GM19239 (cell line): ENCODE results near the gene GRID1.
"Not testable (repeated sequence)": the region's sequence is repeated elsewhere in the genome, so short reads cannot be mapped to it uniquely, and the experiment has no call there.

ENCODE experiments used
- DNase-seq: peaks from one replicate; pipeline ENCODE4 v3.0.0; 2011; ENCODE audit warnings: low spot score; ENCODE audit not compliant: insufficient read length
- FAIRE-seq: peaks from 2 replicates; lab custom pipeline; 2011; peaks lifted over from hg19 to GRCh38; lab: Jason Lieb, UNC

Gene GRID1

DNA sequence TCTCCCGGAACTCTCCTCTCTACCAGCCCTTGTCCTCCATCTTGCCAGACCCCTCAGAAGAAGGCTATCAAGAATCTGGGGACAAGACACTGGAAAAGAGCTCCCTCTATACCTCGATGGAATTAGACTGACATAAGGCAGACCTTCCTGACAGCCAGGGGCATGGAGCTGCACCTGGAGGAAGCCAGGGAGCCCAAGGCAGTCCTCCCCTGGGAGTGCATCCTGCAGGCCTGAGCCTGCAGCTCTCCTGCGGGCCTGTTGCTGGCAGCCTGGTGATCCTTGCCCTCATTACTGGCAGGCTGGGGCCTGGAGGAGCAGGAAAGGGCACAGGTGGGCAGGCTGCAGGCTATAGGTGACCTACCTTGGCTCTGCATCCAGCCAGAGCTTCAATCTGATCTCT, 323.4 kb downstream of the GRID1 start:
- DNase-seq = no peak
- FAIRE-seq = no peak

DNA sequence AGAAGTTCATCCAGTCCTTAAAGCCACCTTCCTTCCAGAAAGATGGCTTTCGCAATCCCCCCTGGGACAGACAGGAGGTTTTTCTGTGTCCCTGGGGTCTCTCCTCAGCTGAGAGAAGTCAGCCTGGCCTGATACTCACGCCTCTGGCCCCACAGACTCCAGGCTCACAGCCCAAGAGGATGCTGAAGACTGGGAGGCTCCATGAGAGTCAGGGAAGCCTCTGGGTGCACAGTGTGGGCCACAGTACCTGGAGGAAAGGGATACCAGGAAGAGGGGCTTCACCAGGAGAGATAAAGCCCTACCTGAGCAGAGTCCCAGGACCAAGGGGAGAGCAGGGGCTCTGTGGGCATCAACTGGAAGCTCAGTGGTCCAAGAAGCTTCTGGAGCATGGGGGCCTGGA, 324.4 kb downstream of the GRID1 start:
- FAIRE-seq = no peak

DNA sequence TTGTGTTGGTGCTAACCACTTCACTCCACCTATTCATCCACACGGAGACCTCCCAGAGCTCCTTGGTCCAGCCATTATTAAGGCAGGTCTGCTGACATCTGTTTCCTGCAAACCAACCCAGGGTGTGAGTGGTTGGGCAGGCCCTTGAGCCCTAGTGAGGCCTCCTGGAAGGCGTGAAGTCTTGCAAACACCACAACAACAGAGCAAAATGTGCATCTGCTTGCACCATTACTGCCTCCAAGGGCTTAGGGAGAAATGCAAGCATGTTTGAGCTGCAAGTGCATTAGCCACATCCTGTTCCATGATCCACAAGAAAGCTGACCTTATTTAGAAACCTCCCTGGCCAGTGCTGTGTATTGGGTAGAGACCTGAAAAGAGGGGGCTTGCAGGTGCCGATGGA, 325.5 kb downstream of the GRID1 start:
- FAIRE-seq (no peak), DNase-seq (no peak)

More for the DNA sequence above, 324.4 kb downstream of the GRID1 start:
- DNase-seq = no peak

DNA sequence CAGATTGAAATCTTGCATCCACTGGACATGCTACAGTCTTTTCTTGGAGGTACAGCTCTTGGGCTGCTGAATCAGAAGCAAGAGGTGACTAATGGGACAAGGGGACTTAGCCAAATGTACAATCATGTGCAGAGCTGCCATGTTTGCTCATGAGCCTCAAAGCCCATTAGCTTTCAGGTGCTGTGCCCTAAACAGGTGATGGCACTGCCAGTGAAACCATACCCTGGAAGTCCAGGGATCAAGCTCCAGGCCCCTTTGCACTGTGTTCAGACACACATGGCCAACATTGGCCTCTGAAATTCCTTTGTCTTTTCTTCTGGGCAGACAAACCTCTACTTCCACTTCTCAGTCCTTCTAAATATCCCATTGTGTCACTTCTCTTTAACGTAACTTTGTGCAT, 328.2 kb downstream of the GRID1 start:
- no peak for FAIRE-seq

DNA sequence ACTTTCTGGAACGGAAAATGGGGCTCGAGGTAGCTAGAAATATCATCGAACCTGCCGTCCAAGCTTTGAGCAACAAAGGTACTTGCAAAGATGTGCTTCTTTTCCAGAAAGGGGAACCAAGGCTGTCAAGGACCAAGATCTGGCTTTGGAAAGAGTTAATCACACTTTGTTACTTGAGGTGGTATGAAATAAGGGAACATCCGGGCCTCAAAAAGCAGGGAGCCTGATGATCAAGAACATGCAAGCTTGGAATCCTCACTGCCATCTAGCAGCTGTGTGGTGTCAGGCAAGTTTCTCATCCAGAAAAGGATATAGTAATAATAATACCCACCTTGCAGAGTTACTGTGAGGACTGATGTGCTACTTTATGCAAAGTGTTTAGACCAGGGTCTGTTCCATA, 329.5 kb downstream of the GRID1 start:
- DNase-seq (no peak), FAIRE-seq (no peak)

More for the DNA sequence above, 328.2 kb downstream of the GRID1 start:
- no peak for DNase-seq

DNA sequence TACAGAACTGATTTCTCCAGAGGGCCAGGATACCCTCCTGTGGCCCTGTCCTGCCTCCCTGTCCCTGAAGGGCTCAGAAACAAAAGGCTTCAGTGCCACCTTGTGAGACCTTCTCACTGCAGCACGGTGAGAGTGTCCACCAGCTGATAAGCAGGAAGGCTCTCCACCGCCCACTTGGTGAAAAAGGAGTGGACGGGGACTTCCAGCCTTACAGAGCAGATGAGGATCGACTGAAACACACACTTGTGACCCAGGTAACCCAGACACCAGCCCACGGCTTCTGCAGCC, 330.1 kb downstream of the GRID1 start:
- no peak for DNase-seq
- FAIRE-seq = no peak

DNA sequence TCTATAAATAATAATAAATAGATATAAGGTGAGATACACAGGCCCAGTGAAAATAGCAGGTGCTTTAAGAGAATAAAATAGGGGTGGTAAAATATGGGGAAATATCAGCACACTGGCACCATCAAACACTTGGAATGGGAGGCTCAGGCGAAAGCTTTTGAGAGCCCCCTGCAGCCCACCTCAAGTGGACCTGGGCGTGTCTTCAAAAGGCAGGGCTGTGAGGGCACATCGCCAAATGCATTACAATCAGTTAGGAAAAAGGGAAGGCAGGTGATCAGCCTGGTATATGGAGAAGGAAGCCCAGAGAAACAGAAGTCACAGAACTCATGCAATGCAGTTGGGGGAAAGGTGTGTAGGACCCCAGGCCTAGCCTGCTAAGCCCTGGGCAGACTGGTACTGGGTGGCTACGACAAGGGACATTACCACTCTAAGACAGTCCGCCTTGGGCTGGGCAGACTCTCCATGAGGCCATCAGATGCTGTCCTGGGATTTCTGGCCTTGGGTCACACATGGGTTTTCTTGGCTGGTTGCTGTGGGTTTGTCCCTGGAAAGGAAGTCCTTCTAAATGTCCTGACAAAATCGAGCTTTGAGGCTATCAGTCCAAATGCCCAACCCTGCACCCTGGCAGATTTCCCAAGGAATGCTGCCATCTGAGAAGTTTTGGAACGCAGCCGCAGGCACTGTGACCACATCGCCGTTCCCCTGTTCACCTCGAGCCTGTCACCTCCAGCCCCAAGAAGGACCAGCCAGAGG, 330.6 kb downstream of the GRID1 start:
- no peak for DNase-seq
- FAIRE-seq = no peak

DNA sequence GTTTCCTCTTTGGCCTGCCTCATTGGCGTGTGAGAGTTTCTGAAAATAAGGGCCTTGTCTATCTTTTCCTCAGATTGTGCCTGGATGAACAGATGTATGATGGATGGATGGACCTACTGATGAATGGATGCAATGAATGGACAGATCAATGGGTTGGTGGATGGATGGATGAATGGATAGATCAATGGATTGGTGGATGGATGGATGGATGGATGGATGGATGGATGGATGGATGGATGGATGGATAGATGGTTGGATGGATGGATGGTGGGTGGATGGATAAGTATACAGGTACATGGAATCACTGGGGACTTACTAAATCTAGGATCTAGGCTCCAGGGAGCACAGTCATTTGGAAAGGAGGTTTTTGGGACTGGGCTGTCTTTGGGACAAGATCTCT, 331.9 kb downstream of the GRID1 start:
- no peak for DNase-seq
- no peak for FAIRE-seq

DNA sequence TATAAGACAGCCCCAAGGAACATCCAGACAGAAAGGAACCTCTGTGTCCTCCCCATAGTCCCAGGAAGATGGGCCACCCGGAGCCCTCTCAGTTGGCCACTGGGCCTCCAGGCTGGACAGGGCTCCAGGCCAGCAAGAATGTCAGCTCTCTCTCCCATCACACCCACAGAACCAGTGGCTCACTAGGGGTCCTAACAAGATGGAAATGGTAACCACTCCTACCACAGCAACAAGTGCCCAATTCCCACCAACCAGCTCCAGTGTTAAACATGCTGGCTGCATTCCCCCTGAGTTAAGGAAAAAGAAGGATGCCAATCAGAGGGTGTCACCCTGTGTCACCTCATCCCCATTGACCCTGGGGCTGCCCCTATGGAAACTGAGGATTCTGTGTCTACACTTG, 333.0 kb downstream of the GRID1 start:
- FAIRE-seq = no peak

DNA sequence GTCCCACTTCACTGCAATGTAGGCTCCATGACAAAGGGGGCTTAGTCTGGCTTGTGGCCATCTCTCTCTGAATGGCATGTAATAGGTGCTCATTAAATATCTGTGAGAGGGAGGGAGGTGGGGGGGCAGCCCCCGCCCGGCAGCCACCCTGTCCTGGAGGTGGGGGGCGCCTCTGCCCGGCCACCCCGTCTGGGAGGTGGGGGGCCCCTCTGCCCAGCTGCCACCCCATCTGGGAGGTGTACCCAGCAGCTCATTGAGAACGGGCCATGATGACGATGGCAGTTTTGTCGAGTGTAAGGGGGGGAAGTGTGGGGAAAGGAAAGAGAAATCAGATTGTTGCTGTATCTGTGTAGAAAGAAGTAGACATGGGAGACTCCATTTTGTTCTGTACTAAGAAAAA, 334.5 kb downstream of the GRID1 start:
- not testable (repeated sequence) for FAIRE-seq

More for the DNA sequence above, 333.0 kb downstream of the GRID1 start:
- no peak for DNase-seq

DNA sequence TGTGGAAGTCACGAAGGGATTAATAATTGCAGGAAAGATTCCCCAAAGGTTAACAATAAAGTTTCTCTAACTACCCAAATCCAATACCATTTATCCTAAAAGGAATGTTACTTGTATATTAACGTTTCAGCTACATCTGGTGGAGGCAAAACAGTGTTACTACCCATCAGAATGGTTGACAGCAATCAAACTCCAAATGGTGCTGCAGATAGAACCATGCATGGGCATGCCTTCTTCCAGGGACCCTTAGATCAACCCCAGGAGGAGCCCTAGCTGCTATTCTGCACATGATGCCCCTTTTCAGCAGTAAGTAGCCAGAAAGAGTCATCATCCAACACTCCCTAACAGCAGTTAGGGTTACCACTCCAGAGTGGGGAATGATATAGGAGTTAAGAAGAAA, 336.3 kb downstream of the GRID1 start:
- no peak for DNase-seq
- no peak for FAIRE-seq

More for the DNA sequence above, 334.5 kb downstream of the GRID1 start:
- DNase-seq = not testable (repeated sequence)

DNA sequence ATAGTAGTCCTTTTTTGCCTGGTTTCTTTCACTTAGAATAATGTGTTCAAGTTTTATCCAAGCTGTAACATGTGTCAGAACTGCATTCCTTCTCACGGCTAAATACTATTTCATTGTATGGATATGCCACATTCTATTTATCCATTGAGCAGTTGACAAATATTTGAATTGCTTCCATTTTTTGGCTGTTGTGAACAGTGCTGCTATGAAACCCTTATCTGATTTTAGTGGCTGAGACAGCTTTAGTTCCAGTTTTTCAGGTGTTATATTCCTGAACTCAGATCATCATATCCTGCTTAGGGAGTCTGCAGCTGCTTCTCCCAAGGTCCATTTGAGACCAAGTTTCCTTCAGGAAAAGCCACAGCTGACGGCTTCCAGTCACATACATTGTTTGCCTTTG, 339.2 kb downstream of the GRID1 start:
- FAIRE-seq = no peak
- DNase-seq = no peak

DNA sequence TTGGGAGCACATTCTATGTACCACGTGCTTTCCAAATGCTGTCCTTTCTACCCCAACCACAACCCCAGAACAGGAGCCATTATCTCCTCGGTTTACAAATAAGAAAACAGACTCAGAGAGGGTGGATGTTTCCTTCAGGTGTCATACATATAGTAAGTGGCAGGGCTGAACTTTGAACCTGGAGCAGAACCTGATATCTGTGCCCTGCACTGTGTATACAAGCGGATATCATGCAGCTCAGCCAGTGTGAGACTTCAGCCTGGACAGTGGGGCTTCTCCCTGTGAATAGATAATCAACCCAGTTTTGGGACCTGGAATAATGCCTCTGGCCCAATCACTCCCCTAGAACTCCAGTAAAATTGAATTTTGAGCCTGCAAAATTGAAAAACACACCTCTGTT, 341.1 kb downstream of the GRID1 start:
- DNase-seq = no peak
- no peak for FAIRE-seq

DNA sequence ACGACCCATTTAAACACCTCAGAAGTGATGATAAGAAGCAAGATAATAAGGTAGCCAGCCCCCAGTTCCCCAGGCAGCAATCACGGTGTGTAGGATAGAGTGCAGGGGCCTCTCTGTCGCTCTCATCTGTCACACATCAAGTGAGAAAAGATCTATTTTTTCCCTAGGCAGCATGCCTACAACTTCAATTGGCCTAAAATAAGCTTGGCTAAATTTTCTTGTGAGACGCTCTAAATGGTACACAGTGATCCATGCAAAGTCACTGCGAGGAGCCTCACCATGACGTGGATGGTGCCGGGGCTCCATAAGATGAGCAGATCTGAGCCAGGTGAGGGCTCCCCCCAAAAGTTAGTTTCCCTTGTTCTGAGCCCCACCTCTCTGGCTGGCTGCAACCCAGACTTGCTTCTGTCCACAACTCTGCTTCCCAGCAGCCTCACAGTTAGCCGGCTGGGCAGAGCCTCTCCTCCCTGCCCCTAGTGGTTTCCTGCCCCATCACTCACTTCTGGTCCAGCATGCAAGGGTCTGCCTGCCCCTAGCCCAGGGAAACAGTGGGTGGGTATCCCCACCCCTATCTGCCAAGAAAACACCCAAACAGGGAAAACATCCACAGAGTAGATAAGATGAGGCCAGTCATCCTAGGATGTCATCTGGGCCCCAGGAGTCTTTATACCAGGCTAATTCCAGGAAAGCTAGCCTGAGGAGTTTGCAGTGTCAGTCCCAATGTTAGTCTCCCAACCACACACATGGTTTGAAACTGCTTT, 342.1 kb downstream of the GRID1 start:
- no peak for FAIRE-seq
- no peak for DNase-seq

DNA sequence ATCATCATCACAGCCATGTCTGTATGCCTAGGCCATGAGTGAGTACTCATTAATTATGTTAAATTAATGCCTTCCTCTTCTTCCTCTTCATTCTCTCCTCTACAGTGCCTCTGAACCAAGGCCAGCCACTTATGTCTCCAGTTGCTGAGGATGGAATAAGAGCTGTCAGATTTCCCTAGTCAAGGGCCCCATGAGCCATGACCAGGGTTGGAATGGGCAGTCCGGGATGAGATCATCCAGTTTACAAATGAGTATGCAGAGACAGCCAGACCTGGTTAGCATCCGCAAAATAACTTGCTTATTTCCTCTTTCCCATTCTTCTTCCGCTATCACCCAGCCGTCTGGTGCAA, 342.7 kb downstream of the GRID1 start:
- no peak for DNase-seq
- FAIRE-seq = no peak

DNA sequence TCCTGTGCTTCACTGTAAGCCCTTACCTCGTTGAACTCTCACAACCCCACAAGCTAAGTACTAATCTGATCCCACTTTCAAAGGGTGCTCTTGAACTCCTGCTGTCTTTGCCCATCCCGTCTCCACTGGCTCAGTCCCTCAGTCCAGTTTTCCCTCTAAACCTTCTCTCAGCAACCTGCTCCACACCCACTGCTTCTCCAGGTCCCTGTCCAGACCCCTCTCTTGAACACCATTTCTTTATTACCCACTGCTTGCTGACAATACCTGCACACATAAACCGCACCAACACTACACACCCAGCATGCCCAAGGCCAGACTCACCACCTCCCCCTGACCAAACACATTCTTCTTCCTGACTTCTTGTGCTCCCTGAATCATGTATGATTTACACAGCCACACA, 343.3 kb downstream of the GRID1 start:
- no peak for FAIRE-seq

DNA sequence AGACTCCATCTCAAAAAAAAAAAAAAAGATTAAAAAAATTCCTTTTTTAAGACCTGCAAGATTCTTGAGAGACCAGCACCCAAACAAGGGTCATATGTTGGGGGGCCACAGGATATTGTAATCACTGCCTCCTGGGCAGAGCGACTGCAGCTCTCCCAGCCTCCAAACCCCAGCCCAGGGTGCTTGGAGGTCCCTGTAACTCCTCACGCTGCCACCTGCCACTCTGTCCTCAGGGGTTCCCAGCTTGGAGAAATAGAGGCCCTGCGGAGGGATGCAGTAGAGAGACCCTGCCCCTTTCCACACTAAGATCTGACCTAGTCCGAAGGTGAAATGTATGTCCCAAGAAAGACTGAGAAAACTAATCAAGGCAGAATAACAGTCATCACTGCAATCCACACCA, 343.7 kb downstream of the GRID1 start:
- DNase-seq = no peak
- FAIRE-seq = no peak

More for the DNA sequence above, 343.3 kb downstream of the GRID1 start:
- no peak for DNase-seq

DNA sequence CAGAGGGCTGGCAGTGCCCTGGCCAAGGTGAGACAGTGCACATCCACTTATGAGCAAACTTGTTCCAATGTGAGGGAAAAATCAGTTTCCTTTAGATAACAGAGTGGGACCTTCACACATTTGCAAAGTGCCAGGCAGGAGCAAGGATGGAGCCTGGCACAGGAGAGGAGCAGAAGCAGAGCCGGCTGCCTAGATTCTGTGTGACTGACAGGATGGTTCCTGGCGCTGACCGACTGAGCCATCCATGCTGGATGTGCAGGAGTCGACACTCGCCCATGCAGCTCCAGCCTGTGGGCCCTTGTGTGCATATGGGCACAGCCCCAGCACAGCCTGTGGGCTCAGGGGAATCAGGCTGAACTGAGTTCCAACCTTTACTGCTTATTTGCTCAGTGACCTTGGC, 346.5 kb downstream of the GRID1 start:
- DNase-seq (no peak), FAIRE-seq (no peak)

DNA sequence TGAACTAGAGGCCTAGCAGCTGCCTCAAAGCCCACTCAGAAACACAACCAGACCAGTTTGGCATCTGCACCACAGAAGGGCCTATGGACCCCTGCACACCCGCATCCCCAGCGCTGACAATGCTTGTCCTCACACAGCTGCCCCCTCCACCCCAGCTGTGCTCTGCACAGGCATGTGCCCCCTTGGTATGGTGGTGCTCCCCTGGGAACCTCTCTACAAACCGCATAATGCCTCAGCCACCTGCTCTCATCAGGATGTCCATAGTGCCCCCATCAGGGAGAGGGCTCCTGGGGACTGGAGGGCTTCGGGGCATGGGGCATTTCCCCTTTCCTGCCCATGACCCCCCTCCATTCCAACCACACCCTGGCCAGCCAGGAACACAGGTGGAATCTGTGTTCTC, 347.5 kb downstream of the GRID1 start:
- no peak for DNase-seq
- FAIRE-seq = no peak

DNA sequence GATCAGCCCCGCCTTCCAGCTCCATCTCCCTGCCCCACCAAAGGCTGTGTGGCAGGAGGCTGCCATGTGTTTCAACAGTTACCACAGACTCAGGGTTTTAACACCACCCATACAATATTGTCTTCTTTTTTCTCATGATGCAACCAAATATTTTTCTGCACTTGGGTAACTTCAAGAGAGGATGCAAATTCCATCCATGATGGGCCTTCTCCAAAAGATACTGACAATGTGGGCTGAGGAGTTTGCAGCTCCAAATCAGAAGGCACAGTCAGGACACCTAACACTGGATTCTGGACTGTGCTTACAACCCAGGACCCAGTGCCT, 347.9 kb downstream of the GRID1 start:
- no peak for FAIRE-seq
- no peak for DNase-seq

DNA sequence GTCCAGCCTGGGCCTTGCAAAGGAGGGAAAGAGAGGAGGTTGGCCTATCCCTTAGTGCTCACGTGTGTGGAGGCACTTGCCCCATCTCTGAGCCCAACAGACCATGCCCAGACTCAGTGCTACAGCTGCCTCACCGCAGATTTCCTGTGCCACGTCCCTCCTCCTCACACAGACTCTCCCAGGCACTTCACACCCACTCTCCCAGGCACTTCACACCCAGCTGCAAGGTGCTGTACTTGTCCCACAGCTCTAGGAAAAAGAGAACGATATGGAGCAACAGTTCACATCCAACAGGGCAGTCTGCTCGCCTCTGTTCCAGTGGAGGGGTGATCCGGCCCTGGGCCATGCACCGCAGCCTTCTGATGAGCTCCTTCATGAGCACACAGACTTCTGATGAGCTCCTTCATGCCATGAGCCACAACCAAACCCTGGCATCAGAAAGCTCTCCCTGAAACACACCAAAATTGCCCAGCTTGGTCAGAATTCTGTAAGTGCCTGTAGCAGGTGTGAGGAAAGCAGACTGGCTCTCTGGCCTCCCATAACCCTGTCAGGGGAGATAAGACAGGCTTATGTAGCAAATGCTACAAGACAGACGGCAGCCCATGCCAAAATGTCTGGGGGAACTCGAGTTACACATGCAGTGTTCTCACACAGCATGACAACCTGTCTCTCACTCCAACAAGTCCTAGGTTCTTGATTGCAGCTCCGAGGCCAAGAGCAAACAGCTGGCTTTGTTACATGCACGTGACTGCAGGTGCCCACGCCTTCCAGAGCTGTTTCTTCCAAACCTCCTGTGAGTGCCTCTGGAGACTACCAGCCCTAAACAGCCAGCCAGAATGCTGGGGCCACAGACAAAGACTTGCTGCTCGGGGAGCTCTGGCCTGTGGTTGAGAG, 348.5 kb downstream of the GRID1 start:
- no peak for DNase-seq
- FAIRE-seq = no peak
